Uterus (tissue), 2 donors: ENCODE measurements around the gene PPM1K.

Source experiments
- POLR2A ChIP-seq, 2 donors: fragments of 450-650 bp; IDR thresholded peaks; one replicate each; pipeline ENCODE4 v1.6.1; 2016; ENCODE audit warnings: antibody characterized with exemption in 2 of 2, mild to moderate bottlenecking in 1 of 2, moderate library complexity in 1 of 2
- TF ChIP-seq, protein P1 (sequence below), 4 experiments: fragments of 200-600 bp in 2 of 4; fragments of 450-650 bp in 2 of 4; sonication (generic) in 2 of 4; IDR thresholded peaks; one replicate each; pipeline ENCODE4 v1.5.1; 2016 to 2019; ENCODE audit warnings: antibody characterized with exemption in 4 of 4, mild to moderate bottlenecking in 2 of 4, moderate library complexity in 1 of 4

- TF ChIP-seq POLR2A (IDR thresholded peaks at IDR 0.05) = no peak
- TF ChIP-seq, protein P1, sequence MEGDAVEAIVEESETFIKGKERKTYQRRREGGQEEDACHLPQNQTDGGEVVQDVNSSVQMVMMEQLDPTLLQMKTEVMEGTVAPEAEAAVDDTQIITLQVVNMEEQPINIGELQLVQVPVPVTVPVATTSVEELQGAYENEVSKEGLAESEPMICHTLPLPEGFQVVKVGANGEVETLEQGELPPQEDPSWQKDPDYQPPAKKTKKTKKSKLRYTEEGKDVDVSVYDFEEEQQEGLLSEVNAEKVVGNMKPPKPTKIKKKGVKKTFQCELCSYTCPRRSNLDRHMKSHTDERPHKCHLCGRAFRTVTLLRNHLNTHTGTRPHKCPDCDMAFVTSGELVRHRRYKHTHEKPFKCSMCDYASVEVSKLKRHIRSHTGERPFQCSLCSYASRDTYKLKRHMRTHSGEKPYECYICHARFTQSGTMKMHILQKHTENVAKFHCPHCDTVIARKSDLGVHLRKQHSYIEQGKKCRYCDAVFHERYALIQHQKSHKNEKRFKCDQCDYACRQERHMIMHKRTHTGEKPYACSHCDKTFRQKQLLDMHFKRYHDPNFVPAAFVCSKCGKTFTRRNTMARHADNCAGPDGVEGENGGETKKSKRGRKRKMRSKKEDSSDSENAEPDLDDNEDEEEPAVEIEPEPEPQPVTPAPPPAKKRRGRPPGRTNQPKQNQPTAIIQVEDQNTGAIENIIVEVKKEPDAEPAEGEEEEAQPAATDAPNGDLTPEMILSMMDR (IDR thresholded peaks at IDR 0.05) = no peak
Observed at GRCh38 chr4:88227734-88228133, 56.6 kb downstream of the PPM1K start.
